Peyer's patch (tissue), 4 donors: ENCODE measurements around the gene TLL2. TPM values are rescaled to one million over a fixed set of nuclear protein-coding genes. Genes with fewer than 3 reads are reported as not detected.
"Not testable (repeated sequence)": the region's sequence is repeated elsewhere in the genome, so short reads cannot be mapped to it uniquely, and the experiment has no call there.

Source experiments
- DNase-seq, 3 donors: peaks; one replicate each; pipeline ENCODE4 v3.0.0-alpha.2; 2017 to 2019
- H3K27ac ChIP-seq, 4 donors: fragments of 200-600 bp; sonication (generic); one replicate each; pipeline ENCODE4 v1.5.1; 2016 to 2019
- H3K27me3 ChIP-seq, 2 donors: fragments of 200-600 bp; sonication (generic); one replicate each; pipeline ENCODE4 v1.5.1; 2019
- H3K36me3 ChIP-seq, 3 donors: fragments of 200-600 bp; sonication (generic); one replicate each; pipeline ENCODE4 v1.5.1; 2016 to 2019
- H3K4me1 ChIP-seq, 4 donors: fragments of 200-600 bp; sonication (generic); one replicate each; pipeline ENCODE4 v1.5.1; 2016 to 2019
- H3K4me3 ChIP-seq, 4 donors: fragments of 200-600 bp; sonication (generic); 1 replicate in 3 of 4; 2 replicates in 1 of 4; pipeline ENCODE4 v1.5.1; 2016 to 2019; ENCODE audit warnings: mild to moderate bottlenecking in 1 of 4
- H3K9me3 ChIP-seq, 4 donors: fragments of 200-600 bp; sonication (generic); one replicate each; pipeline ENCODE4 v1.5.1; 2016 to 2019; ENCODE audit warnings: mild to moderate bottlenecking in 1 of 4
- CTCF ChIP-seq, 6 experiments: fragments of 450-650 bp in 4 of 6; fragments of 200-600 bp in 2 of 6; sonication (generic) in 1 of 6; IDR thresholded peaks; one replicate each; pipeline ENCODE4 v1.5.1; 2017 to 2019; ENCODE audit warnings: antibody characterized with exemption in 6 of 6, mild to moderate bottlenecking in 3 of 6, moderate library complexity in 1 of 6
- POLR2A ChIP-seq, 2 donors: fragments of 450-650 bp; IDR thresholded peaks; one replicate each; pipeline ENCODE4 v1.5.1; 2017; ENCODE audit warnings: antibody characterized with exemption in 2 of 2, mild to moderate bottlenecking in 2 of 2, moderate library complexity in 2 of 2
- total RNA-seq, 4 donors: library from RNA; depleted of rRNA; stranded (reverse); fragments of >200 nt; gene quantifications; one replicate each; pipeline ENCODE4 v1.1.0, GENCODE V29; 2016

The TLL2 gene
- total RNA-seq, 4 donors from 2014 or later: 0.27 to 0.83 (median 0.38) TPM; not detected in 1

DNA sequence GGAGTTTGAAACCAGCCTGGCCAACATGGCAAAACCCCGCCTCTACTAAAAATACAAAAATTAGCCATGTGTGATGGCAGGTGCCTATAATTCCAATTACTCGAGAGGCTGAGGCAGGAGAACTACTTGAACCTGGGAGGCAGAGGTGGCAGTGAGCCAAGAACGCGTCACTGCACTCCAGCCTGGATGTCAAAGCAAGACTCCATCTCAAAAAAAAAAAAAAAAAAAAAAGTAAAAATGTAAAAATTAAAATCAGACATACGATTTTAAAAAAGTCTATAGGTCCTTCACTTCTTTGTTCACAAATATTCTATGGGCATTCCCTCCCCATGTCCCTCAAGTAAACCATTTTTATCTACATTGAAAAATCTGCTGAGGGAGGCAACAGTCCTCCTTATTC lies 34.9 kb upstream of the TLL2 start:
- H3K27ac ChIP-seq: no peak overlapping the region
- H3K4me3 ChIP-seq: no peak overlapping the region
- TF ChIP-seq CTCF (IDR thresholded peaks at IDR 0.05): no peak
- TF ChIP-seq POLR2A (IDR thresholded peaks at IDR 0.05): no peak
- peaks cover 0 to 84% (median 0%) of the 10 kb centered on the region in 3 donors for H3K36me3 ChIP-seq
- no peaks in the 10 kb centered on the region for H3K27me3 ChIP-seq
- H3K9me3 ChIP-seq: no peaks in the 10 kb centered on the region
- no peak for DNase-seq
- H3K4me1 ChIP-seq: no peaks in the 10 kb centered on the region

- H3K27ac ChIP-seq, DNase-seq, H3K9me3 ChIP-seq, H3K4me3 ChIP-seq, H3K27me3 ChIP-seq, H3K4me1 ChIP-seq: not testable (repeated sequence)
- peaks cover 0 to 86% (median 0%) of the 10 kb centered on the region in 3 donors for H3K36me3 ChIP-seq
Measured at GRCh38 chr10:96545558-96545957, 31.8 kb upstream of the TLL2 start.

GRCh38 chr10:96541921-96542320 lies 28.2 kb upstream of the TLL2 start:
- peaks cover 0 to 74% (median 0%) of the 10 kb centered on the region in 3 donors for H3K36me3 ChIP-seq
- no peaks in the 10 kb centered on the region for H3K27me3 ChIP-seq
- H3K4me1 ChIP-seq: no peaks in the 10 kb centered on the region
- no peak for TF ChIP-seq CTCF (IDR thresholded peaks at IDR 0.05)
- no peak for TF ChIP-seq POLR2A (IDR thresholded peaks at IDR 0.05)
- no peak for DNase-seq
- H3K27ac ChIP-seq: no peak overlapping the region
- no peaks in the 10 kb centered on the region for H3K9me3 ChIP-seq
- H3K4me3 ChIP-seq: no peak overlapping the region

GRCh38 chr10:96540240-96540639 lies 26.5 kb upstream of the TLL2 start:
- H3K9me3 ChIP-seq: no peaks in the 10 kb centered on the region
- TF ChIP-seq CTCF (IDR thresholded peaks at IDR 0.05) (no peak), POLR2A (IDR thresholded peaks at IDR 0.05) (no peak)
- no peak overlapping the region for H3K27ac ChIP-seq
- no peaks in the 10 kb centered on the region for H3K27me3 ChIP-seq
- no peak for DNase-seq
- H3K4me3 ChIP-seq: no peak overlapping the region
- H3K4me1 ChIP-seq: no peaks in the 10 kb centered on the region
- peaks cover 0 to 57% (median 0%) of the 10 kb centered on the region in 3 donors for H3K36me3 ChIP-seq

DNA sequence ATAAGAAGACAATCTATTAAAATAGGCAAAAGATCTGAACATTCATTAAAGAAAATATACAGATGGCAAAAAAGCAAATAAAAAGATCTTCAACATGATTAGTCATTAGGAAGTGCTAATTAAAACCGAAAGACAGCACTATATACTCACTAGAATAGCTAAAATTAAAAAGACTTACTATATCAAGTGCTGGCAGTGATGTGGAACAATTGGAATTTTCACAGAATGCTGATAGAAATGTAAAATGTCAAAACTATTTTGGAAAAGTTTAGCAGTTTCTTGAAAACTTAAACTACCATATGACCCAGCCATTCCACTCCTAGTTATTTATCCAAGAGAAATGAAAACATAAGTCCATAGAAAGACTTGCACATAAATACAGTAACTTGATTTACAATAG lies 25.0 kb upstream of the TLL2 start:
- TF ChIP-seq CTCF (IDR thresholded peaks at IDR 0.05) (no peak), POLR2A (IDR thresholded peaks at IDR 0.05) (no peak)
- Histone ChIP-seq H3K36me3 (peaks cover 0 to 43% (median 0%) of the 10 kb centered on the region in 3 donors), H3K27ac (no peak overlapping the region), H3K27me3 (no peaks in the 10 kb centered on the region), H3K4me3 (no peak overlapping the region), H3K4me1 (no peaks in the 10 kb centered on the region), H3K9me3 (no peaks in the 10 kb centered on the region)
- DNase-seq: no peak

DNA sequence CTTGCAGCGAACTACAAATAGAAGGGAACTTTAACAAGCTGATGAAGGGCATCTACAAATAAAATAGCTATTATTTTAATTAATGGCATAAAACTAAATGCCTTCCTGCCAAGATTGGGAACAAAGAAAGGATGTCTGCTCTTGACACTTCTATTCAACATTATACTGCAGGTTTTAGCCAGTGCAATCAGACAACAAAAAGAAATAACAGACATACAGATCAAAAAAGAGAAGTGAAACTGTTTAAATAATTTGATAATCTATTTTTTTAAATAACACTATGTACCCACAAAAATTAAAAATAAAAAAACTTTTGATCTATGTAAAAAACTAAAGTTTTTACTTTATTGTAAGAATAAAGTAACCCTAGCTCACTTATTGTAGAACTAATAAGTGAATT lies 22.4 kb upstream of the TLL2 start:
- H3K9me3 ChIP-seq: no peaks in the 10 kb centered on the region
- H3K4me3 ChIP-seq: no peak overlapping the region
- no peak for DNase-seq
- H3K27ac ChIP-seq: no peak overlapping the region
- no peak for TF ChIP-seq CTCF (IDR thresholded peaks at IDR 0.05)
- no peak for TF ChIP-seq POLR2A (IDR thresholded peaks at IDR 0.05)
- H3K4me1 ChIP-seq: no peaks in the 10 kb centered on the region
- H3K27me3 ChIP-seq: no peaks in the 10 kb centered on the region
- H3K36me3 ChIP-seq: peaks cover 0 to 33% (median 0%) of the 10 kb centered on the region in 3 donors
